Measurements from ENCODE around the gene DOCK4.

Gene DOCK4

DNA sequence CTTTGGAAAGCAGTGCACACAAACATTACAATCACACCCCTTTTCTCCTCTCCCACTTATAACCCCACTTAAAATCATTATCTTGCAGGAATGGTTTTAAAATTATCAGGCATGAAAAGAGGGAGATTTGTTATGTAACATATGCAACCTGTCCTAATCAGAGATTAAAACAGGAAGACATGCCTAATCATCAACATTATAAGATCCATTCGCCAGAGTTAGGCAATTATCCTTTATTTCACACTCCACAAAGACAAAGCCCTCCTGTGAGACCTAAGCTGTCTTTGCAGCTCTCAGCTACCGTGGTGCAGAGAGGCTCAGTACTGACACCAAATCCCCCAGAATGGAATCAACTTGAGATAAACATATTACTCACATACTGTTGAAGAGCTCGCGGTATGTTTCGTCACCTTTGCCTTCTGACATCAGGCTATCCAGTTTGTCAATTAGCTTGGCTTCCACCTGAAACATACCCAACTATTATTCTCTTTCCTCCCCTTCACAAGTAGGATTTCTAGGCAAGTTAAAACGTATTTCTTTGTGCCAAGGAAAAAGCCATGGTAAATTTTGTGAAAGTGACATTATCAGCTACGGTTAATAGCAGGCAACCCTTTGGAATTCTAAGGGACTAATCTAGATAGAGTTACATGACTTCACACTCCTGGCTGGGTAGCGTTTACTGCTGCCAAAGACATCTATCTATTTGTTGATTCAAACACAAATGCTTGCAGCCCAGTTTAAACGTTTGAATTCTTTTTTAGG, 417.7 kb downstream of the DOCK4 start:
- Mint-ChIP-seq H3K27me3 (peaks cover 25% of the 10 kb centered on the region), H3K36me3 (ENCODE audit: insufficient read depth) (no peaks in the 10 kb centered on the region), H3K4me3 (no peak overlapping the region), H3K4me1 (no peaks in the 10 kb centered on the region), H3K9me3 (peaks cover under 1% of the 10 kb centered on the region), H3K27ac (ENCODE audit: low read depth) (no peak overlapping the region)
- ATAC-seq (replicated peaks; ENCODE audit: extremely low read depth, poor library complexity, severe bottlenecking) (no peak), DNase-seq (ENCODE audit: low spot score in 2 of 2) (no peak)

DNA sequence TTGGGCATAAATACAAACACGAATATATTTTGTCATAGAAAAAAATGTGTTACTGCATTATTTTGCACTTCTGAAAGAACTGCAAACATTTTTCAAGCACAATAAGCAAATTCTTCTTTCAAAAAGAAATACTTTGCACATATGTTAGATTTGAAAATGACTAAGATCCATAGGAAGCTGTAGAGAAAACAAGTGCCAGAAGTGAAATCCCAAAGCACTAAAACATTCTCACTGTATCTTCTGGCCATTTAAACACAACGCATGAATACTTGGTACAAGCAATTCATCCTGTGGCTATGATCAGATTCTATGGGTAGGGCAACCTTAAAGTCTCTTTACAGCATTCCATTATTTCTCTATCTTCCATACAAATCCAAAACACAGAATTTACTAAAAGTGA, 418.5 kb downstream of the DOCK4 start:
- Mint-ChIP-seq H3K27ac (ENCODE audit: low read depth) (no peak overlapping the region), H3K4me3 (no peak overlapping the region), H3K27me3 (peaks cover 25% of the 10 kb centered on the region), H3K9me3 (no peaks in the 10 kb centered on the region), H3K4me1 (no peaks in the 10 kb centered on the region), H3K36me3 (ENCODE audit: insufficient read depth) (no peaks in the 10 kb centered on the region)
- no peak for DNase-seq (ENCODE audit: low spot score in 2 of 2)
- no peak for ATAC-seq (replicated peaks; ENCODE audit: extremely low read depth, poor library complexity, severe bottlenecking)

DNA sequence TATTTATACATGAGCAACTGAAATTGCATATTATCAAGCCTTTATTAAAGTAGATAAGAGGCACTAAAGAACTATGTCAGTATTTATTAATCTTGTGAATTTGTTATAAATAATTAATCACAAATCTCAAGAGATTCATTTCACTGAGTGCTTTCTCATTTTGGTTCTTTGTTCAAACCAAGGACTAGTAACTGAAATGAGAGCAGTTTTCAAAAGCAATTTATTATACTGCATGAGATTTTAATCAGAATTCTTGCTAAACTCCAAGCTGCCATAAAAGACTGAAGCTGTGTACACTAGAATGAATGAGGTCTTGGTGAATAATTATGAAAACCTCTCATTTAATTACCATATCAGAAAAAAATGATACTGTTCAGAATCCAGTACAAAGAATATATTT, 419.1 kb downstream of the DOCK4 start:
- DNase-seq (ENCODE audit: low spot score in 2 of 2) (no peak), ATAC-seq (replicated peaks; ENCODE audit: extremely low read depth, poor library complexity, severe bottlenecking) (no peak)
- H3K27me3 Mint-ChIP-seq, result peaks cover 25% of the 10 kb centered on the region
- H3K4me1 Mint-ChIP-seq, result no peaks in the 10 kb centered on the region
- no peaks in the 10 kb centered on the region for H3K9me3 Mint-ChIP-seq
- no peak overlapping the region for H3K4me3 Mint-ChIP-seq
- H3K36me3 Mint-ChIP-seq (ENCODE audit: insufficient read depth), result no peaks in the 10 kb centered on the region
- no peak overlapping the region for H3K27ac Mint-ChIP-seq (ENCODE audit: low read depth)

DNA sequence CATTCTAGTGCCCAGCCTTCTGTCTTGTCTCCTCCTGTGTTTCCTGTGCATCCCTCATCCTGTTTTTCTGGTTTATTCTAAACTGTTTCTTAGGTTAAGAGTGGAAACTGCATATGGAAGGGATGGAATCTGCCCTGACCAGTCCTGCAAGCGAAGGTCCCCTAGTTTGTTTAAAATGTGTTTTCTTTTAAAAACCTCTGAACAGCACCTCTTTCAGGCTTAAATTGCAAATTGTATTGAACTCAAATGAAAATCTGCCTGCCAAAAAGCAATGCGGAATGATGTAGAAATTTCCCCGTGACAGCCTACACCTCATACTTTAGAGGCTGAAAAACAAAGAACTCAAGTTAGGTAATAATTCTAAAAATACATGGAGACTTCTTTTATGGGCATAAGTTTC, 421.1 kb downstream of the DOCK4 start:
- H3K9me3 Mint-ChIP-seq, result no peaks in the 10 kb centered on the region
- H3K4me3 Mint-ChIP-seq, result no peak overlapping the region
- no peaks in the 10 kb centered on the region for H3K4me1 Mint-ChIP-seq
- H3K27me3 Mint-ChIP-seq, result peaks cover 35% of the 10 kb centered on the region
- no peak overlapping the region for H3K27ac Mint-ChIP-seq (ENCODE audit: low read depth)
- DNase-seq (ENCODE audit: low spot score in 2 of 2) (no peak), ATAC-seq (replicated peaks; ENCODE audit: extremely low read depth, poor library complexity, severe bottlenecking) (no peak)
- H3K36me3 Mint-ChIP-seq (ENCODE audit: insufficient read depth), result no peaks in the 10 kb centered on the region

DNA sequence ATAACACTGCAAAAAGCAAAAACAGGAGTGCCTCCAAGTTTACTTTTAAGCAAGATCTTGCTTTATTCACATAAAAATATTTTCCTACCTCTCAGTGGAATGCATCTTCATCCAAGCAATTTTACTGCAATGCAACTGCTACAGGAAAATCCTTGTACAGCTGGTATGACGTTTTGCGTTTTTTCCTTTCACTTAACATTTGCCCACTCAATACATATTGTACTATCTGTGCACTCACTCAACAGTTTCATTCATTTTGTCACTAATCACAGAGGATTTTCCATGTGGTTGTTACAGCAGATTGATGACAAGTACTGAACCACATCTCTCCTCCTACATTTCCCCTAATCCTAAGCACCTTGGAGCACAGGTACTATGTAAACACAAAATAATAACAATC, 421.9 kb downstream of the DOCK4 start:
- Mint-ChIP-seq H3K27ac (ENCODE audit: low read depth) (no peak overlapping the region), H3K27me3 (peaks cover 35% of the 10 kb centered on the region), H3K36me3 (ENCODE audit: insufficient read depth) (no peaks in the 10 kb centered on the region), H3K9me3 (no peaks in the 10 kb centered on the region), H3K4me1 (no peaks in the 10 kb centered on the region), H3K4me3 (no peak overlapping the region)
- no peak for ATAC-seq (replicated peaks; ENCODE audit: extremely low read depth, poor library complexity, severe bottlenecking)
- DNase-seq (ENCODE audit: low spot score in 2 of 2), result no peak

DNA sequence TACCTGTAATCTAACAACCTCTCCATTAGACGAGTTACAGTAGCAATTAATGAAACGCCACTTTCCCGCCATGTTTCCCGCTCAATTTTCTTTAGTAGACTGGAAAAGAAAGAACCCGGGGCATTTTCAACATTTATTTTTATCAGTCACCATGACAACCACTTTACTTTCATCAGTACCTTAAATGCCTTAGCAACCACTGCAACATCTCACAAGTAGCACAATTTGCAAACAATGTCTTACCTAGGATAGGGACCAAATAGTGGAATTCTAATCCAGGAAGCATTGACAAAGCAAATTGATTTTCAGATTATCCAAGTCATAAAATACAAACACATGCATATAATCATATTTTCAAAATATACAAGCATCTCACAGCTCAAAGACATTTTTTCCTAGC, 422.3 kb downstream of the DOCK4 start:
- Mint-ChIP-seq H3K4me1 (no peaks in the 10 kb centered on the region), H3K36me3 (ENCODE audit: insufficient read depth) (no peaks in the 10 kb centered on the region), H3K27ac (ENCODE audit: low read depth) (no peak overlapping the region), H3K4me3 (no peak overlapping the region), H3K9me3 (no peaks in the 10 kb centered on the region), H3K27me3 (peaks cover 35% of the 10 kb centered on the region)
- DNase-seq (ENCODE audit: low spot score in 2 of 2), result no peak
- ATAC-seq (replicated peaks; ENCODE audit: extremely low read depth, poor library complexity, severe bottlenecking), result no peak

DNA sequence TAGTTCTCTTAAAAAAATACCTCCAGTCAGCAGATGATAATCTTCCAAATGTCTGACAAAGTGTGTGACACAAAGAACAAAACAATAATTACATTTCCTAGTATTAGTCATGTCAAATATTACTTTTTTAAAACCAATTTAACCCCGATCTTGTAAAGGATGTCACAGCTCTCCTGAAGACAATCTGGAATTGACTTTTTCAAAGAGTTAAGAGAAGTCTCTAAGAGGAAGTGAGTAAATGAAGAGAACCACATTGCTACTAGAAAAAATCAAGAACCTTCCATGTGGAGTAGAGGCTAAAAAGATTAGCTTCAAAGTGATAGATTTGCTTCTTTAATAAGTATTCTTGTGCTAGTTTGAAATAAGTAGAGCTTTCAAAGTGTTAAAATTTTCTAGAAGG, 425.7 kb downstream of the DOCK4 start:
- no peak for ATAC-seq (replicated peaks; ENCODE audit: extremely low read depth, poor library complexity, severe bottlenecking)
- Mint-ChIP-seq H3K27ac (ENCODE audit: low read depth) (no peak overlapping the region), H3K27me3 (peaks cover 25% of the 10 kb centered on the region), H3K9me3 (no peaks in the 10 kb centered on the region), H3K4me1 (no peaks in the 10 kb centered on the region), H3K4me3 (no peak overlapping the region), H3K36me3 (ENCODE audit: insufficient read depth) (no peaks in the 10 kb centered on the region)
- DNase-seq (ENCODE audit: low spot score in 2 of 2), result no peak

DNA sequence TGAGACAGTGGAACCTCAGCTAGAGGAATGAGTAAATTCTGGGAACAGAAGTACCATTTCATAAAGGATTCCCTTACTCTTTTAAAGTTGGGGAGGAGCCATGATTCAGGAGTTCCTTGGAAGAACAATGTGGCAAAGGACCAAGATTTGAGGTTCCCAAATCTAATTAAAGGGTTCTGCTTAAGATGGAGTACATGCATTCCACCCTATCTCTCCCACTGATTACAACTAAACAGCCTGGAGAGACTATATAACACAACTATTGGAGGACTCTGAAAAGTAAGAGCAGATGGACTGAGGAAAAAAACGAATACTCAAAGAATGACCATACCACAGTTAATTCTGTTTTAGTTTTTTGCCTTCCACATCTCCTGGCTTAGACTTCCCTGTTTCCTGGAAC, 431.0 kb downstream of the DOCK4 start:
- Mint-ChIP-seq H3K27ac (ENCODE audit: low read depth) (no peak overlapping the region), H3K9me3 (no peaks in the 10 kb centered on the region), H3K36me3 (ENCODE audit: insufficient read depth) (no peaks in the 10 kb centered on the region), H3K27me3 (peaks cover 22% of the 10 kb centered on the region), H3K4me3 (no peak overlapping the region), H3K4me1 (no peaks in the 10 kb centered on the region)
- no peak for DNase-seq (ENCODE audit: low spot score in 2 of 2)
- no peak for ATAC-seq (replicated peaks; ENCODE audit: extremely low read depth, poor library complexity, severe bottlenecking)

DNA sequence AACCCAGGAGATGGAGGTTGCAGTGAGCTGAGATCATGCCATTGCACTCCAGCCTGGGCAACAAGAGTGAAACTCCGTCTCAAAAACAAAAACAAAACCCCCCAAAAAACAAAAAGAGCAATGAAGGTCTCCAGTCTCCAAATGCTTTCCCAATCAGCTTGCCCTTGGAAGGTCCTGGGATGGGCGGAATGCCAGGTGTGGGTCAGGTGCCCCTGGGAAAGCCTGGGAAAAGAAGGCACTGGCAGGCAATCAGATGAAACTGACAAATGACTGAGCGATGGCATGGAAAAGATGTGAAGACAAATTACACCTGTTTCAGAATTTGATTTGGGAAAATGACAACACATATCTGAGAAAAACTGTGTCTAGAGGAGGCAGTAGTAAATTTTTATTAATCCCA, 433.5 kb downstream of the DOCK4 start:
- no peak overlapping the region for H3K4me3 Mint-ChIP-seq
- H3K9me3 Mint-ChIP-seq, result no peaks in the 10 kb centered on the region
- H3K36me3 Mint-ChIP-seq (ENCODE audit: insufficient read depth), result no peaks in the 10 kb centered on the region
- no peak for DNase-seq (ENCODE audit: low spot score in 2 of 2)
- peaks cover 22% of the 10 kb centered on the region for H3K27me3 Mint-ChIP-seq
- ATAC-seq (replicated peaks; ENCODE audit: extremely low read depth, poor library complexity, severe bottlenecking), result no peak
- no peak overlapping the region for H3K27ac Mint-ChIP-seq (ENCODE audit: low read depth)
- H3K4me1 Mint-ChIP-seq, result no peaks in the 10 kb centered on the region

DNA sequence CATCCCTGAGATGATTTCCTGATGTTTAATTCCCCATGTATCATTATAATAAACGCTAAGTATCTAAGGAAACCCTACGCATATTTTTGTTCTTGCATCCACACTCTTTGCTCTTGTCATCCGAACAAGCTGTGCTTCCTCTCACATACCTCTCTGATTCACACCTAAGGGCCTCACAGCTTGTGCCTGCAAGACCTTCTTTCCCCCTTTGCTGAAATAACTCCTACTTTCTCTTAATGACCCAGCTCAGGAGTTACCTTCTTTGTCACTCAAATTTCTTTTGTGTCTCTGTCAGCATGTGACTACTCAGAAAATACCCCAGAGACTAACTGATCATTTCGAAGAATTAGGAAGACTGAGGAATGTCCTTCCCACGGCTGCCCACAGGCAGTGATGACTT, 434.6 kb downstream of the DOCK4 start:
- peaks cover 22% of the 10 kb centered on the region for H3K27me3 Mint-ChIP-seq
- no peak for DNase-seq (ENCODE audit: low spot score in 2 of 2)
- H3K4me1 Mint-ChIP-seq, result no peaks in the 10 kb centered on the region
- no peaks in the 10 kb centered on the region for H3K9me3 Mint-ChIP-seq
- no peaks in the 10 kb centered on the region for H3K36me3 Mint-ChIP-seq (ENCODE audit: insufficient read depth)
- no peak for ATAC-seq (replicated peaks; ENCODE audit: extremely low read depth, poor library complexity, severe bottlenecking)
- H3K27ac Mint-ChIP-seq (ENCODE audit: low read depth), result no peak overlapping the region
- no peak overlapping the region for H3K4me3 Mint-ChIP-seq

DNA sequence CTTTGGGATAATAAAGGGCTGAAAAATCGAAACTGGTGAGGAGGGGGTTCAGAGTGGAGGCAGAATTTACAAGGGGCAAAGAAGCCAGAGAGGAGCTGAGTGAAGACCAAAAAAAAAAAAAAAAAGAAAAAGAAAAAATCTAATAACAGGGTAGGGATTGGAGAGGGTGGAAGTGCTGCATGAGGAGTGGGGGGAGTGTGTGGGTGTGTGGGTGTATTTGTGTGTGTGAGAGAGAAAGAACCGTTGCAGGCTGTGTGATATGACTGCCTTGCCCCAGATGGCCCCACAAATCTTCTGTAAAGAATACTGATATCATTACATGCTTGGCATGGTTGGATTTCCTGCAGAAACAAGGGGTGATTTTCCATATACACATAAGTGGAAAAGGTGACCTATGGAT, 436.1 kb downstream of the DOCK4 start:
- no peak for ATAC-seq (replicated peaks; ENCODE audit: extremely low read depth, poor library complexity, severe bottlenecking)
- Mint-ChIP-seq H3K4me1 (no peaks in the 10 kb centered on the region), H3K4me3 (no peak overlapping the region), H3K9me3 (no peaks in the 10 kb centered on the region), H3K27me3 (peaks cover 22% of the 10 kb centered on the region), H3K36me3 (ENCODE audit: insufficient read depth) (no peaks in the 10 kb centered on the region), H3K27ac (ENCODE audit: low read depth) (no peak overlapping the region)
- no peak for DNase-seq (ENCODE audit: low spot score in 2 of 2)

DNA sequence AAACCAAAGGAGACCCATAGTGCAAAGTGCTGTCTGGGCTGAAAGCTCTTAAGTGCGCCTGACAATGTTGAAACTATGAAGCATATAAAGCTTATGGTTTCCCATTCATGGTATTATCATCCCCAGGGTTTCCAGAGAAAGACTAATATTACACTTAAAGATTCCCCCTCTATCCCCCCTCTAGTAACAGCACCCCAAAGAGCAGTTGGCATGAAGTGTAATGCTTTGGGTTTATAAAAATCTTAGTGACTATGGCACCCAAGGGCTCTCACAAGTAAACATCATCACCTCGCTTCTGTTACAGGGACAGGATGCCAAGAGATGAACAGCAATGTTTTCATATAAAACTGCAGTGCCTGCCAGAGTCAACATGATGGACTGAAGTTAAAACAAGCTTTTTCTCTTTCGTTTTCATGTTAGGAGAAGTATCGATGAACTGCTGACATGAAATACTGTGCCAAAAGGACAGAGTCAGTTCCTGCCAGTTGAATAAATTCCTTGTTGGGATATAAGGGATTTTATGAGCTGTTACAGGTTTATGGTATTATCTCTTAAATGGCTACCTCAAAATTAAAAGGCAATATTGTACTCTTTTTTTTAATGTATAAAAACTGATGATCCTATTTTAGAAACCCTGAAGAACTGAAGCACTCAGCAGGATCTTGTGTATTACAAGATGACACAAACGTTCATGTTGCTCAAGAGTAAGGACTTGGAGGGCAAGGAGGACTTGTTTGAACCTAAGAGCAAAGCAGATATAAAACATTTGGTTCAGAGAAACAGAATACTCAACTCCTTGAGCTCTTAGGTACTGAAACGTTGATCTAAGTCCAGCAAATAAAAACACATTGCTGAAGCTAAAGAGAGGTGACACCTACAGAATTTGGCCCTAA, 440.2 kb downstream of the DOCK4 start:
- Mint-ChIP-seq H3K9me3 (no peaks in the 10 kb centered on the region), H3K4me1 (no peaks in the 10 kb centered on the region), H3K27ac (ENCODE audit: low read depth) (no peak overlapping the region), H3K4me3 (no peak overlapping the region), H3K36me3 (ENCODE audit: insufficient read depth) (no peaks in the 10 kb centered on the region), H3K27me3 (no peaks in the 10 kb centered on the region)
- no peak for ATAC-seq (replicated peaks; ENCODE audit: extremely low read depth, poor library complexity, severe bottlenecking)
- no peak for DNase-seq (ENCODE audit: low spot score in 2 of 2)

DNA sequence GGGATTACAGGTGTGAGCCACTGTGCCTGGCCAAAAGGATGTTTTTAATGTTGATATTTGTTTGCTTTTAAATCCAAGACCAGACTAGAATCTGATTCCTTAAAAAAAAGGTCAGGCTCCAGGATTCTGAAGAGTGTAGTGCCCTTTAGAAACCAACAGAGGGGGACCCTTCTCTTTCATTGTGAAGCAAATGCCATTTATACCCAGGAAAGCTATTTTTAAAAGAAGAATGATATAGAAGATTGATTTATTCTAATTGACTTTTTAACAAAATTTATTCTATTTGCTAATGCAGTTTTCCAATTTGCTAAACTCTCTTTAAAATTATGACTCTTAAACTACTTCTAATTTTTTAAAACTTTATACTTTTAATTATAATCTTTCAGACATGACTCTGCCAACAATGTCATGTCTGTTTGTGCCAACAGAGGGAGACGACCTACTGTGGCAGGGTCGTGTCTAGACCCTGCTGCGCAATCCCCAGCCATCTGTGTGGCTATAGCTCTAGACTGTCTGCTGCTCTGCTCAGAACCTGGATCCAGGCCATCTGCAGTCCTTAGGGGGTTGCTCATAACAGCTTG, 442.9 kb downstream of the DOCK4 start:
- no peaks in the 10 kb centered on the region for H3K4me1 Mint-ChIP-seq
- DNase-seq (ENCODE audit: low spot score in 2 of 2) (no peak), ATAC-seq (replicated peaks; ENCODE audit: extremely low read depth, poor library complexity, severe bottlenecking) (no peak)
- H3K27ac Mint-ChIP-seq (ENCODE audit: low read depth), result no peak overlapping the region
- no peaks in the 10 kb centered on the region for H3K36me3 Mint-ChIP-seq (ENCODE audit: insufficient read depth)
- H3K4me3 Mint-ChIP-seq, result no peak overlapping the region
- no peaks in the 10 kb centered on the region for H3K9me3 Mint-ChIP-seq
- no peaks in the 10 kb centered on the region for H3K27me3 Mint-ChIP-seq
